Hippocampal formation (tissue), 2 donors: Measurements from ENCODE around the gene NKX1-1.

Experiments
- DNase-seq, 2 donors: peaks; one replicate each; lab custom pipeline; 2025; lab: John Stamatoyannopoulos, UW

NKX1-1 gene

GRCh38 chr4:1385373-1386340, 20.6 kb downstream of the NKX1-1 start:
- DNase-seq, result no peak

- DNase-seq, result no peak
Measured at GRCh38 chr4:1384675-1385372, 21.4 kb downstream of the NKX1-1 start.

- DNase-seq, result no peak
Measured at GRCh38 chr4:1383728-1384591, 22.3 kb downstream of the NKX1-1 start.

GRCh38 chr4:1382776-1383727, 23.2 kb downstream of the NKX1-1 start:
- DNase-seq, result no peak

GRCh38 chr4:1381944-1382541, 24.2 kb downstream of the NKX1-1 start:
- DNase-seq, result no peak

- DNase-seq, result no peak
Measured at GRCh38 chr4:1381181-1381621, 25.0 kb downstream of the NKX1-1 start.

GRCh38 chr4:1380368-1381151, 25.7 kb downstream of the NKX1-1 start:
- DNase-seq, result no peak

GRCh38 chr4:1379801-1380331, 26.4 kb downstream of the NKX1-1 start:
- no peak for DNase-seq

- no peak for DNase-seq
Measured at GRCh38 chr4:1379351-1379781, 26.9 kb downstream of the NKX1-1 start.

GRCh38 chr4:1378559-1379231, 27.5 kb downstream of the NKX1-1 start:
- no peak for DNase-seq

GRCh38 chr4:1377606-1378261, 28.5 kb downstream of the NKX1-1 start:
- DNase-seq, result no peak

GRCh38 chr4:1376841-1377605, 29.2 kb downstream of the NKX1-1 start:
- DNase-seq, result no peak

GRCh38 chr4:1376391-1376840, 29.8 kb downstream of the NKX1-1 start:
- no peak for DNase-seq

GRCh38 chr4:1375761-1376322, 30.4 kb downstream of the NKX1-1 start:
- no peak for DNase-seq

- DNase-seq, result no peak
Measured at GRCh38 chr4:1375051-1375721, 31.1 kb downstream of the NKX1-1 start.

GRCh38 chr4:1374706-1375045, 31.6 kb downstream of the NKX1-1 start:
- DNase-seq, result no peak
